ENCODE data around the gene ANKS1A. TPM values are rescaled to one million over a fixed set of nuclear protein-coding genes. Genes with fewer than 3 reads are reported as not detected.
A peak's percentile ranks its signal among the peaks of the same experiment; 100 is the strongest.

Gene ANKS1A
- total and polyA plus RNA-seq, 7 experiments from 2014 or later = 2.1 to 14.8 (median 9.6) TPM

DNA sequence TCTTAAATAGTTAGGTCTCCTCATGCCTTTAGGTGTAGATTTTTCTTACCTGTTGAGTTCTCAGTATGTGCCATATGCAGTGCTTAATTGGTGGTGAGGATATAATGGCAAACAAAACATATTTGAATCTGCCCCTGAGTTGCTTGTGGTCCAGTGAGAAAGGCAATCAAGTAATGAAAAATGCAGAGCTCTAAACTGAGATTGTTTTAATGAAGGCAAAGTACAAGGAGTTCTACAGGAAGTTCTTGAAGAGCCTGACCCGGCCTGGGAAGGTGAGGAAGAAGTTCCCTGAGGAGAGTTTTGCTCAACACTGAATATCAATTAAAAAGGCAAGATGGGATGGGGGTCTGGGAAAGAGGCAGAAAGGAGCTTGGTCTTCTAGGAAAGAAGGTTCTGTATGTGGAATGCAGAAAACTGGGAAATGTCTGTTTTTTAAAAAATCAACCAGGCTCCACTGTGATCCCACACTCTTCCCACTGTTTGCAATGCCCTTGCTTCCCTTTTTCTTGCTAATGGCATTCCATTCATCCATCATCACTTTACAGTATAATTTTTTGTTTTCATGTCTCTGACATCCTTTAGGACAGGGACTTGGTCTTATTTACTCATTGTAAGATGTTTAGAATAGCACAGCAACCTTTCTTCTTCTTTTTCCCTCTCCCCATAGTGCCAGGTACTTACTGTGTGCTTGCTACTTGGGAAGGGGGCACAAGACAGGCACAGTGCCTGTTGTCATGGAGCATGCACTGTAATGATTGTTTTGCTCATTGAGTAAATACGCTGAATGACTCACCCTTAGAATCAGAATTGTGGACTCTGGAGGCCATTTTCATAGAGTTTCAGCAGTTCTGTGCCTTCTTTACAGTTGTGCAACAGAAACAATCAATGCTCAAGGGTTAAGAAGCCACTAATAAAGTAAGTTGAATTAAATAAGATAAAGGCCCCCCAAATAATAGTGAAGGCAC is 64.3 kb downstream of the ANKS1A start:
- ChIA-PET CTCF (no interaction called here), POLR2A (no interaction called here)
- no peak for DNase-seq
- Histone ChIP-seq H3K4me3 (ENCODE audit: low read length) (no peak overlapping the region), H3K36me3 (ENCODE audit: control insufficient read depth in 2 of 3, insufficient read depth in 3 of 3, low read length in 3 of 3) (no peaks in the 10 kb centered on the region), H3K9me3 (ENCODE audit: control insufficient read depth in 2 of 3, low read length in 3 of 3) (no peaks in the 10 kb centered on the region), H3K27me3 (ENCODE audit: control insufficient read depth in 2 of 2, insufficient read depth in 2 of 2, low read length in 2 of 2) (no peaks in the 10 kb centered on the region), H3K4me1 (ENCODE audit: control insufficient read depth in 2 of 2, insufficient read depth in 2 of 2, low read length in 2 of 2) (peaks cover 0 to 5% of the 10 kb centered on the region in 2 donors), H3K27ac (ENCODE audit: low read depth, low read length) (no peak overlapping the region)
- no peak overlapping the region for H3K4me3 Mint-ChIP-seq
- no peaks in the 10 kb centered on the region for H3K9me3 Mint-ChIP-seq
- no peak overlapping the region for H3K27ac Mint-ChIP-seq
- no peak for ATAC-seq
- H3K36me3 Mint-ChIP-seq = peaks cover 0 to 16% (median 0%) of the 10 kb centered on the region in 5 donors
- H3K27me3 Mint-ChIP-seq = no peaks in the 10 kb centered on the region
- H3K4me1 Mint-ChIP-seq = peaks cover 6 to 33% (median 23%) of the 10 kb centered on the region in 7 donors
- intact Hi-C loops (cut with micrococcal nuclease) = loop anchor here in 1 of 2 donors (2.0 kb wide), 1 partner anchor 17 kb away; no protein-coding TSS in a partner anchor

DNA sequence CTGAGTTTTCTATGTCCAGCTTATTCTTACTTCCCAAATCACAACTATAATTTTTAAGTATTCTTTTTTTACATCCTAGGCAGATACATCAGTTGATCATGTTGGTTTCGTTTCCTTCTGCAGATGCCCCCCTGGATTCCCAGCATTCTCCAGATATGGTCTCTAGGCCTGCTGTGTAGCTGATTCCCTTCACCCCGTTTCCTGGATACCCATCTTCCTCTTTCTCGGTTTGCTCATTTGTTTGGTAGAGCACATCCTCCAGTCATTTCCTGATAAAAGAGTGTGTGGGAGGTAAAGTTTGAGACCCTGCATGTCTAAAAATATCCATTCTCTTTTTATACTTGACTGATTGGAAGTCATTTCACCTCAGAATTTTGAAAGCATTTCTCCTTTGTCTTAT is 66.4 kb downstream of the ANKS1A start:
- Histone ChIP-seq H3K9me3 (ENCODE audit: control insufficient read depth in 2 of 3, low read length in 3 of 3) (no peaks in the 10 kb centered on the region), H3K36me3 (ENCODE audit: control insufficient read depth in 2 of 3, insufficient read depth in 3 of 3, low read length in 3 of 3) (no peaks in the 10 kb centered on the region), H3K4me3 (ENCODE audit: low read length) (no peak overlapping the region), H3K4me1 (ENCODE audit: control insufficient read depth in 2 of 2, insufficient read depth in 2 of 2, low read length in 2 of 2) (peaks cover 0 to 8% of the 10 kb centered on the region in 2 donors), H3K27me3 (ENCODE audit: control insufficient read depth in 2 of 2, insufficient read depth in 2 of 2, low read length in 2 of 2) (no peaks in the 10 kb centered on the region), H3K27ac (ENCODE audit: low read depth, low read length) (no peak overlapping the region)
- ChIA-PET CTCF (no interaction called here), POLR2A (no interaction called here)
- intact Hi-C loops (cut with micrococcal nuclease) = loop anchor here in 1 of 2 donors (2.0 kb wide), 1 partner anchor 15 kb away; no protein-coding TSS in a partner anchor
- peaks cover 6 to 24% (median 16%) of the 10 kb centered on the region in 7 donors for H3K4me1 Mint-ChIP-seq
- ATAC-seq = no peak
- no peak for DNase-seq
- peaks cover 0 to 13% (median 0%) of the 10 kb centered on the region in 5 donors for H3K36me3 Mint-ChIP-seq
- no peaks in the 10 kb centered on the region for H3K9me3 Mint-ChIP-seq
- H3K27me3 Mint-ChIP-seq = no peaks in the 10 kb centered on the region
- peak overlapping the region in 2 of 9 donors; percentile 48 to 56 for H3K27ac Mint-ChIP-seq
- no peak overlapping the region for H3K4me3 Mint-ChIP-seq

DNA sequence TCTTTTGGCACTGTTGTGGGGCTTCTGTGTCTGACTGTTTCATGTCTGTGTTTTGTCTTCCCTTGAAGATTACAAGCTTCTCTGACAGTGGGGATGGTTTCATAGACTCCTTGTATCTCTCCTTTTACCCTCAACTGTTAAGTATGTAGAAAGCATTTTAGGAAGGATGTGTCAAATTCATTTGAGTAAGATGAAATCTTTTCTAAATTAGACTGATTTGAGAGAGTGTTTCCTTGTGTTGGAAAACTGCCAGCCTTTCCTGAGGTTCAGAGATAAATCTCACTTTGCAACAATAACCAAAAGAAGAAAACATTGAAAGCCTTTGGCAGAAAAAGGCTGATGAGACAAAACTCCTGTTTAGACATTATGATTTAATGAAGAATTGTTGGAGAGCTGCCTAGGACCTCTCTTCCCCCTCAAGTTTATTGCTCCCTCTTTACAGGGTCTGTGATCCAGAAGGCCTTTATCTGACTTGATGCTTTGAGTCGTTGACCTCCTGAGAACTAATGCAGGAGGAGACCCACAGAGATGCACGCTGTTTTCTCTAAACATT is 68.3 kb downstream of the ANKS1A start:
- no peak overlapping the region for H3K27ac ChIP-seq (ENCODE audit: low read depth, low read length)
- ChIA-PET CTCF (no interaction called here), POLR2A (no interaction called here)
- ATAC-seq (no peak), DNase-seq (no peak)
- H3K9me3 Mint-ChIP-seq = no peaks in the 10 kb centered on the region
- peaks cover 11 to 24% (median 20%) of the 10 kb centered on the region in 7 donors for H3K4me1 Mint-ChIP-seq
- peaks cover 0 to 13% (median 0%) of the 10 kb centered on the region in 5 donors for H3K36me3 Mint-ChIP-seq
- H3K4me1 ChIP-seq (ENCODE audit: control insufficient read depth in 2 of 2, insufficient read depth in 2 of 2, low read length in 2 of 2) = peaks cover 0 to 23% of the 10 kb centered on the region in 2 donors
- no peaks in the 10 kb centered on the region for H3K36me3 ChIP-seq (ENCODE audit: control insufficient read depth in 2 of 3, insufficient read depth in 3 of 3, low read length in 3 of 3)
- H3K9me3 ChIP-seq (ENCODE audit: control insufficient read depth in 2 of 3, low read length in 3 of 3) = no peaks in the 10 kb centered on the region
- H3K27ac Mint-ChIP-seq = no peak overlapping the region
- H3K4me3 Mint-ChIP-seq = peak overlapping the region in 1 of 10 donors; percentile 30
- no peaks in the 10 kb centered on the region for H3K27me3 Mint-ChIP-seq
- no peak overlapping the region for H3K4me3 ChIP-seq (ENCODE audit: low read length)
- H3K27me3 ChIP-seq (ENCODE audit: control insufficient read depth in 2 of 2, insufficient read depth in 2 of 2, low read length in 2 of 2) = no peaks in the 10 kb centered on the region
- intact Hi-C loops (cut with micrococcal nuclease) = no loop called here

DNA sequence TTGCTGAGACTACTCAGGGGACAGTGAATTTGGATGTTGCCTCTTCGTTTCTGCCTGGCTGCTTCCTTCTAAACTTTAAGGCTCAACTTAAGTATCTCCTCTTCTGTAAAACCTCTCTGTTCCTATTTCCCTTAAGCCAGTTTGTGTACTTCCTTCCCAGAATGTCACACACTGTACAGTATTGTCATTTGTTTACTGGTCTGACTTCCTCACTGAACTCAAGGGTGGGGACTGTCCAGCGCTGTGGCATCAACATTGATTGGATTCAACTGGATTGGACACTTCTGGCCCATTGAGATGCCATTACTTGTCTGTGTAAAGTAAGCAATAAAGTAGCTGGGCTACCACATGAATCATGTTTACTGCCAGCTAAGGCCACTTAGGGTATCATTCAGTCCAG is 69.7 kb downstream of the ANKS1A start:
- intact Hi-C loops (cut with micrococcal nuclease) = no loop called here
- Histone ChIP-seq H3K4me3 (ENCODE audit: low read length) (no peak overlapping the region), H3K9me3 (ENCODE audit: control insufficient read depth in 2 of 3, low read length in 3 of 3) (no peaks in the 10 kb centered on the region), H3K4me1 (ENCODE audit: control insufficient read depth in 2 of 2, insufficient read depth in 2 of 2, low read length in 2 of 2) (peaks cover 0 to 23% of the 10 kb centered on the region in 2 donors), H3K27me3 (ENCODE audit: control insufficient read depth in 2 of 2, insufficient read depth in 2 of 2, low read length in 2 of 2) (no peaks in the 10 kb centered on the region), H3K36me3 (ENCODE audit: control insufficient read depth in 2 of 3, insufficient read depth in 3 of 3, low read length in 3 of 3) (no peaks in the 10 kb centered on the region), H3K27ac (ENCODE audit: low read depth, low read length) (no peak overlapping the region)
- no peaks in the 10 kb centered on the region for H3K9me3 Mint-ChIP-seq
- H3K27me3 Mint-ChIP-seq = peaks cover 0 to 2% (median 0%) of the 10 kb centered on the region in 5 donors
- no peak overlapping the region for H3K27ac Mint-ChIP-seq
- ATAC-seq = peak; percentile 29
- CTCF ChIA-PET = no interaction called here
- peaks cover 11 to 29% (median 19%) of the 10 kb centered on the region in 7 donors for H3K4me1 Mint-ChIP-seq
- H3K36me3 Mint-ChIP-seq = peaks cover 0 to 12% (median 0%) of the 10 kb centered on the region in 5 donors
- POLR2A ChIA-PET = no interaction called here
- DNase-seq = no peak
- H3K4me3 Mint-ChIP-seq = no peak overlapping the region

DNA sequence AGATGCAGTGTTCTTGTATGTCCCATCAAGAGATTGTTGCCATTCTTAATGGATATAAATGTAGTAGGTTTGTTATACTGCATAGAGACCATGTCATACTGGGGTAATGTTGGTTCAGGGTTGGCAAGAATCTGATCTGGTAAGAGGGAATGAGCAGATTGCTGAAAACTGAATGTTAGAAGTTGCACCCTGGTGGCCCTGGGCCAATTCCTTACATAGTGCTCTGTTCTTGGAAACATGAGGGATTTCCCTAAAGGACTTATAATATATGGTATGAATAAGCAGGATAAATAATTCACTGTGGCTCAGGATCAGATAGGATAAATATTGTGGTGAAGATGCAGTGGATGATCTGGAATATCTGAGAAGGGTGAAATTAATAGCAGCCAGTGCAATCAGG is 70.2 kb downstream of the ANKS1A start:
- H3K4me1 Mint-ChIP-seq = peaks cover 9 to 26% (median 19%) of the 10 kb centered on the region in 7 donors
- Histone ChIP-seq H3K4me1 (ENCODE audit: control insufficient read depth in 2 of 2, insufficient read depth in 2 of 2, low read length in 2 of 2) (peaks cover 0 to 23% of the 10 kb centered on the region in 2 donors), H3K9me3 (ENCODE audit: control insufficient read depth in 2 of 3, low read length in 3 of 3) (no peaks in the 10 kb centered on the region), H3K36me3 (ENCODE audit: control insufficient read depth in 2 of 3, insufficient read depth in 3 of 3, low read length in 3 of 3) (no peaks in the 10 kb centered on the region), H3K27me3 (ENCODE audit: control insufficient read depth in 2 of 2, insufficient read depth in 2 of 2, low read length in 2 of 2) (no peaks in the 10 kb centered on the region), H3K4me3 (ENCODE audit: low read length) (no peak overlapping the region), H3K27ac (ENCODE audit: low read depth, low read length) (no peak overlapping the region)
- no peak overlapping the region for H3K4me3 Mint-ChIP-seq
- ATAC-seq = no peak
- ChIA-PET POLR2A (no interaction called here), CTCF (no interaction called here)
- intact Hi-C loops (cut with micrococcal nuclease) = no loop called here
- no peak for DNase-seq
- peaks cover 0 to 10% (median 0%) of the 10 kb centered on the region in 5 donors for H3K36me3 Mint-ChIP-seq
- no peak overlapping the region for H3K27ac Mint-ChIP-seq
- H3K27me3 Mint-ChIP-seq = peaks cover 0 to 2% (median 0%) of the 10 kb centered on the region in 5 donors
- H3K9me3 Mint-ChIP-seq = no peaks in the 10 kb centered on the region

DNA sequence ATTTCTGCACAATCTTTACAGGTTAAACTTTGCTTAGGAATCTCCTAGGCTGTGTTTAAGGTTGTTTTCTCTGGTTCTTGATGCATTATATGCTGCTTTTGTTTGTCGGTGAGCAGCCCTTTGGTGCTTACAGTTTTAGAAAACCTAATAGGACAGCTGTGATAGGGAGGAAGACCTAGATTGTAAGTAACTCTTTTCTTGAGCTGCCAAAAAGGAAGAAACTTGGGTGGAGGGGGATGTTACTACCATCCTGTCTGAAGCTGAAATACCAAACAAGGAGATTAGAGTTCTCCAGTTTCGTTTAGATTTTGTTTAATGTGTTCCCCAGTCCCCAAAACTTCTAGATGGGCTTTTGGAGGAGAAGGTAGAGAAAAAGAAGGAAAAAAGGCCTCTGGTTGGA is 72.0 kb downstream of the ANKS1A start:
- Mint-ChIP-seq H3K36me3 (peaks cover 0 to 9% (median 0%) of the 10 kb centered on the region in 5 donors), H3K27ac (peak overlapping the region in 7 of 9 donors; percentile 10 to 82 (median 32)), H3K4me1 (peaks cover 5 to 13% (median 10%) of the 10 kb centered on the region in 7 donors), H3K27me3 (peaks cover 0 to 2% (median 0%) of the 10 kb centered on the region in 5 donors), H3K4me3 (peak overlapping the region in 5 of 10 donors; percentile 13 to 67 (median 48)), H3K9me3 (no peaks in the 10 kb centered on the region)
- DNase-seq (peak in 2 of 9 donors; percentile 4 to 8), ATAC-seq (no peak)
- Histone ChIP-seq H3K36me3 (ENCODE audit: control insufficient read depth in 2 of 3, insufficient read depth in 3 of 3, low read length in 3 of 3) (no peaks in the 10 kb centered on the region), H3K4me1 (ENCODE audit: control insufficient read depth in 2 of 2, insufficient read depth in 2 of 2, low read length in 2 of 2) (peaks cover 0 to 18% of the 10 kb centered on the region in 2 donors), H3K27ac (ENCODE audit: low read depth, low read length) (peak overlapping the region; percentile 22), H3K9me3 (ENCODE audit: control insufficient read depth in 2 of 3, low read length in 3 of 3) (no peaks in the 10 kb centered on the region), H3K27me3 (ENCODE audit: control insufficient read depth in 2 of 2, insufficient read depth in 2 of 2, low read length in 2 of 2) (no peaks in the 10 kb centered on the region), H3K4me3 (ENCODE audit: low read length) (no peak overlapping the region)
- intact Hi-C loops (cut with micrococcal nuclease) = no loop called here
- CTCF ChIA-PET = no interaction called here
- POLR2A ChIA-PET = interaction anchor here (0.9 to 1.9 kb wide), 2 partner anchors 26 to 72 kb away, joined by 4 to 6 read pairs; partner anchors contain the start of gene ANKS1A
